Measurements from ENCODE around the gene KIAA0319L. TPM values are rescaled to one million over a fixed set of nuclear protein-coding genes. Genes with fewer than 3 reads are reported as not detected.
A peak's percentile ranks its signal among the peaks of the same experiment; 100 is the strongest.

The KIAA0319L gene
- total RNA-seq, 1 experiment from 2014 or later, result 22.8 TPM

GRCh38 chr1:35530168-35530567 is 27.0 kb downstream of the KIAA0319L start:
- H3K4me1 ChIP-seq (replicated peaks), result no peaks in the 10 kb centered on the region
- no peak overlapping the region for H3K4me3 ChIP-seq
- DNase-seq (ENCODE audit: low read depth in 1 of 2, low spot score in 2 of 2), result no peak
- H3K9me3 ChIP-seq (replicated peaks), result no peaks in the 10 kb centered on the region; the same call in 1 of the 2 replicates
- no peaks in the 10 kb centered on the region for H3K27me3 ChIP-seq (replicated peaks)
- H3K27ac ChIP-seq, result no peak overlapping the region
- peaks cover 26% of the 10 kb centered on the region for H3K36me3 ChIP-seq

GRCh38 chr1:35524106-35524505 is 33.1 kb downstream of the KIAA0319L start:
- Histone ChIP-seq H3K4me3 (no peak overlapping the region), H3K9me3 (replicated peaks) (no peaks in the 10 kb centered on the region), H3K27me3 (replicated peaks) (no peaks in the 10 kb centered on the region), H3K4me1 (replicated peaks) (no peaks in the 10 kb centered on the region), H3K36me3 (peaks cover 9% of the 10 kb centered on the region; the same call in 1 of the 2 replicates), H3K27ac (no peak overlapping the region)
- no peak for DNase-seq (ENCODE audit: low read depth in 1 of 2, low spot score in 2 of 2)

- H3K9me3 ChIP-seq (replicated peaks), result peaks cover 6% of the 10 kb centered on the region; the same call in 1 of the 2 replicates
- H3K4me1 ChIP-seq (replicated peaks), result no peaks in the 10 kb centered on the region
- no peak for DNase-seq (ENCODE audit: low read depth in 1 of 2, low spot score in 2 of 2)
- H3K4me3 ChIP-seq, result no peak overlapping the region
- no peaks in the 10 kb centered on the region for H3K27me3 ChIP-seq (replicated peaks)
- no peak overlapping the region for H3K27ac ChIP-seq
- no peaks in the 10 kb centered on the region for H3K36me3 ChIP-seq
These were observed 37.8 kb downstream of the KIAA0319L start for GRCh38 chr1:35519432-35519831.

- no peak for DNase-seq (ENCODE audit: low read depth in 1 of 2, low spot score in 2 of 2)
- Histone ChIP-seq H3K36me3 (no peaks in the 10 kb centered on the region), H3K27ac (no peak overlapping the region), H3K4me1 (replicated peaks) (no peaks in the 10 kb centered on the region), H3K4me3 (no peak overlapping the region), H3K27me3 (replicated peaks) (no peaks in the 10 kb centered on the region), H3K9me3 (replicated peaks) (peaks cover 6% of the 10 kb centered on the region; the same call in 1 of the 2 replicates)
These were observed 39.0 kb downstream of the KIAA0319L start for GRCh38 chr1:35518183-35518582.

GRCh38 chr1:35511305-35511704 is 45.9 kb downstream of the KIAA0319L start:
- Histone ChIP-seq H3K9me3 (replicated peaks) (0 out of 2 replicates have a peak, but pooled peaks cover under 1% of the 10 kb centered on the region), H3K27ac (no peak overlapping the region), H3K36me3 (no peaks in the 10 kb centered on the region), H3K4me1 (replicated peaks) (peaks cover 13% of the 10 kb centered on the region), H3K4me3 (no peak overlapping the region), H3K27me3 (replicated peaks) (no peaks in the 10 kb centered on the region)
- no peak for DNase-seq (ENCODE audit: low read depth in 1 of 2, low spot score in 2 of 2)

- H3K36me3 ChIP-seq, result no peaks in the 10 kb centered on the region
- no peak for DNase-seq (ENCODE audit: low read depth in 1 of 2, low spot score in 2 of 2)
- no peaks in the 10 kb centered on the region for H3K27me3 ChIP-seq (replicated peaks)
- no peak overlapping the region for H3K27ac ChIP-seq
- no peak overlapping the region for H3K4me3 ChIP-seq
- no peaks in the 10 kb centered on the region for H3K9me3 ChIP-seq (replicated peaks)
- peaks cover 22% of the 10 kb centered on the region for H3K4me1 ChIP-seq (replicated peaks)
These were observed 47.6 kb downstream of the KIAA0319L start for GRCh38 chr1:35509558-35509957.

GRCh38 chr1:35507947-35508346 is 49.3 kb downstream of the KIAA0319L start:
- no peak overlapping the region for H3K4me3 ChIP-seq
- DNase-seq (ENCODE audit: low read depth in 1 of 2, low spot score in 2 of 2), result no peak
- H3K9me3 ChIP-seq (replicated peaks), result no peaks in the 10 kb centered on the region
- no peaks in the 10 kb centered on the region for H3K27me3 ChIP-seq (replicated peaks)
- peaks cover 22% of the 10 kb centered on the region for H3K4me1 ChIP-seq (replicated peaks)
- H3K27ac ChIP-seq, result no peak overlapping the region
- no peaks in the 10 kb centered on the region for H3K36me3 ChIP-seq

- no peak overlapping the region for H3K27ac ChIP-seq
- H3K4me3 ChIP-seq, result no peak overlapping the region
These were observed 50.0 kb downstream of the KIAA0319L start for GRCh38 chr1:35506960-35507912.

GRCh38 chr1:35505911-35506798 is 51.0 kb downstream of the KIAA0319L start:
- peak overlapping the region; percentile 33; the same call in 1 of the 2 replicates for H3K27ac ChIP-seq
- H3K9me3 ChIP-seq (replicated peaks), result no peaks in the 10 kb centered on the region
- H3K4me1 ChIP-seq (replicated peaks), result peaks cover 22% of the 10 kb centered on the region
- H3K36me3 ChIP-seq, result no peaks in the 10 kb centered on the region
- H3K27me3 ChIP-seq (replicated peaks), result no peaks in the 10 kb centered on the region
- peak; percentile 91 to 93 for DNase-seq (ENCODE audit: low read depth in 1 of 2, low spot score in 2 of 2)
- H3K4me3 ChIP-seq, result no peak overlapping the region

More at GRCh38 chr1:35506960-35507912, 50.0 kb downstream of the KIAA0319L start:
- Histone ChIP-seq H3K9me3 (replicated peaks) (no peaks in the 10 kb centered on the region), H3K4me1 (replicated peaks) (peaks cover 22% of the 10 kb centered on the region), H3K36me3 (no peaks in the 10 kb centered on the region), H3K27me3 (replicated peaks) (no peaks in the 10 kb centered on the region)
- no peak for DNase-seq (ENCODE audit: low read depth in 1 of 2, low spot score in 2 of 2)

- no peak for DNase-seq (ENCODE audit: low read depth in 1 of 2, low spot score in 2 of 2)
- Histone ChIP-seq H3K4me3 (no peak overlapping the region), H3K9me3 (replicated peaks) (no peaks in the 10 kb centered on the region), H3K36me3 (no peaks in the 10 kb centered on the region), H3K27me3 (replicated peaks) (no peaks in the 10 kb centered on the region), H3K27ac (no peak overlapping the region), H3K4me1 (replicated peaks) (peaks cover 19% of the 10 kb centered on the region)
These were observed 55.0 kb downstream of the KIAA0319L start for GRCh38 chr1:35502242-35502641.

GRCh38 chr1:35500439-35500838 is 56.8 kb downstream of the KIAA0319L start:
- Histone ChIP-seq H3K27me3 (replicated peaks) (no peaks in the 10 kb centered on the region), H3K4me3 (no peak overlapping the region), H3K36me3 (no peaks in the 10 kb centered on the region), H3K27ac (no peak overlapping the region), H3K9me3 (replicated peaks) (no peaks in the 10 kb centered on the region), H3K4me1 (replicated peaks) (peaks cover 3% of the 10 kb centered on the region)
- no peak for DNase-seq (ENCODE audit: low read depth in 1 of 2, low spot score in 2 of 2)

- no peak overlapping the region for H3K27ac ChIP-seq
- H3K36me3 ChIP-seq, result no peaks in the 10 kb centered on the region
- H3K27me3 ChIP-seq (replicated peaks), result no peaks in the 10 kb centered on the region
- no peaks in the 10 kb centered on the region for H3K9me3 ChIP-seq (replicated peaks)
- DNase-seq (ENCODE audit: low read depth in 1 of 2, low spot score in 2 of 2), result no peak
- H3K4me3 ChIP-seq, result no peak overlapping the region
- no peaks in the 10 kb centered on the region for H3K4me1 ChIP-seq (replicated peaks)
These were observed 57.5 kb downstream of the KIAA0319L start for GRCh38 chr1:35499652-35500176.

GRCh38 chr1:35499231-35499630 is 58.0 kb downstream of the KIAA0319L start:
- no peaks in the 10 kb centered on the region for H3K9me3 ChIP-seq (replicated peaks)
- H3K27me3 ChIP-seq (replicated peaks), result no peaks in the 10 kb centered on the region
- no peak overlapping the region for H3K27ac ChIP-seq
- H3K4me3 ChIP-seq, result no peak overlapping the region
- H3K36me3 ChIP-seq, result no peaks in the 10 kb centered on the region
- DNase-seq (ENCODE audit: low read depth in 1 of 2, low spot score in 2 of 2), result no peak
- no peaks in the 10 kb centered on the region for H3K4me1 ChIP-seq (replicated peaks)

Measured in SJSA1 (cell line).